ENCODE measurements around the gene LAYN. TPM values are rescaled to one million over a fixed set of nuclear protein-coding genes. Genes with fewer than 3 reads are reported as not detected.
A peak's percentile ranks its signal among the peaks of the same experiment; 100 is the strongest.

LAYN gene, protein sequence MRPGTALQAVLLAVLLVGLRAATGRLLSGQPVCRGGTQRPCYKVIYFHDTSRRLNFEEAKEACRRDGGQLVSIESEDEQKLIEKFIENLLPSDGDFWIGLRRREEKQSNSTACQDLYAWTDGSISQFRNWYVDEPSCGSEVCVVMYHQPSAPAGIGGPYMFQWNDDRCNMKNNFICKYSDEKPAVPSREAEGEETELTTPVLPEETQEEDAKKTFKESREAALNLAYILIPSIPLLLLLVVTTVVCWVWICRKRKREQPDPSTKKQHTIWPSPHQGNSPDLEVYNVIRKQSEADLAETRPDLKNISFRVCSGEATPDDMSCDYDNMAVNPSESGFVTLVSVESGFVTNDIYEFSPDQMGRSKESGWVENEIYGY
- polyA plus RNA-seq (ENCODE audit: insufficient read length in 12 of 12), result 1 to 10 TPM in 10 of 12 donors, not detected in 2; 4.1 to 8.7 (median 6.4) TPM
- long read RNA-seq, donor 1, partial matches to known transcripts, result 0 of 1 reads
- long read RNA-seq, donor 1, other reads (novel, unspliced or antisense), result 0 of 1 reads
- long read RNA-seq, donor 2, partial matches to known transcripts, result 0 of 1 reads
- long read RNA-seq, donor 2, other reads (novel, unspliced or antisense), result 0 of 1 reads
- long read RNA-seq, donor 3, partial matches to known transcripts, result 0 of 2 reads
- long read RNA-seq, donor 3, other reads (novel, unspliced or antisense), result 0 of 2 reads
- long read RNA-seq, donor 4, partial matches to known transcripts, result 0 of 1 reads
- long read RNA-seq, donor 4, other reads (novel, unspliced or antisense), result 0 of 1 reads
- long read RNA-seq, donor 5, result 0 reads
- long read RNA-seq, donor 6, result 0 reads
- long read RNA-seq, donor 7, partial matches to known transcripts, result 0 of 1 reads
- long read RNA-seq, donor 7, other reads (novel, unspliced or antisense), result 0 of 1 reads
- long read RNA-seq, donor 8, result 0 reads
- long read RNA-seq, donor 9, result 0 reads
- long read RNA-seq, donor 10, result 0 reads
- long read RNA-seq, donor 11, partial matches to known transcripts, result 0 of 1 reads
- long read RNA-seq, donor 11, other reads (novel, unspliced or antisense), result 0 of 1 reads

DNA sequence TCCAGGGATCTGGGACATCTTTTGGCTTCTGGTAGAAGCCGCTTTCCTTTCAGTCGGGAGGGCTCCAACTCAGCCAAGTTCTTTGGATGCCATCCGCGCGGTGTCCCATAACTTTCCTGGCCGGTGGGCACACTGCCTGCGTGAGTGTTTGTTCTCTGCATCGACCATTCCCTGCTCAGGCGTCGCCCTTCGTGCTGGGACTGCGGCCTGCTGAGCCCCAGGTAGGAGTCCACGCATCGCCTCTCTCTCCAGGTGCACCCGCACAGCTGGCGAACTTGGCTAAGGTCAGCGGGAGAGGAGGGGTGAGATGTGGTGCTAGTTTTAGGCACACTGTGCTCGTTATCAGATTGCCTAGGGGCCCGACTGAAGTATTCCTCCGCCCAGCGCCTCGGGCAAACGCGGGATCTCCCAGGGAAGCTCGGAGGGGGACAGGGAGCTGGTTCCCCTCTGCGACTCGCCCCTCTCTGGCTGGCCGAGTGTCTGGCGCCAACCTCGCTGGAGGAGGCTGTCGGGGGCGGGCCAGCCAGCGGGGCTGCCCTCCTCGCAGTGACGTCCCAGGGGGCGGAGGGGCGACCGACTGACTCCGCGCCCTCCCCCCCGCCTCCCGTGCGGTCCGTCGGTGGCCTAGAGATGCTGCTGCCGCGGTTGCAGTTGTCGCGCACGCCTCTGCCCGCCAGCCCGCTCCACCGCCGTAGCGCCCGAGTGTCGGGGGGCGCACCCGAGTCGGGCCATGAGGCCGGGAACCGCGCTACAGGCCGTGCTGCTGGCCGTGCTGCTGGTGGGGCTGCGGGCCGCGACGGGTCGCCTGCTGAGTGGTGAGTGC, at the start of gene LAYN:
LAYN (plus strand) TSS at position 607 of the 823 bp plus-strand sequence; CDS start at position 731, 124 bp downstream.
- peak; percentile 33 for DNase-seq

DNA sequence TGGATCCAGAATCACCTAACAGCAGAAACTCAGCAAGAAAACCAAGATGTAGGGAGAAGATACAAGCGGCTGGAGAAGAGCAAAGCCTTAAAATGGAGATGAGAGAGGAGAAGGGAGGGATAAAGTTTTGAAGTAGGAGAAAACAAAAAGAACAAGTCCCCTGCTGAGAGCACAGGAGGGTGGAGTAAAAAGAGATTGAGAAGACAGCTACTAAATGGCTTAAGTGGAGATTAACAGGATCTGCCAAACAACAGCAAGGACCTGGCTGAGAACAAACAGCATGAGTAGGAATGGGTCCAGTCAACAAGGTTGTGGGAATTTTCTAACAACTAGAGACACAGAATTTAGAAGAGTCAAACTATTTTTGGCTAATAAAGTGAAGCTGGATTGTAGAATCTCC, 46.5 kb upstream of the LAYN start:
- no peak for DNase-seq

DNA sequence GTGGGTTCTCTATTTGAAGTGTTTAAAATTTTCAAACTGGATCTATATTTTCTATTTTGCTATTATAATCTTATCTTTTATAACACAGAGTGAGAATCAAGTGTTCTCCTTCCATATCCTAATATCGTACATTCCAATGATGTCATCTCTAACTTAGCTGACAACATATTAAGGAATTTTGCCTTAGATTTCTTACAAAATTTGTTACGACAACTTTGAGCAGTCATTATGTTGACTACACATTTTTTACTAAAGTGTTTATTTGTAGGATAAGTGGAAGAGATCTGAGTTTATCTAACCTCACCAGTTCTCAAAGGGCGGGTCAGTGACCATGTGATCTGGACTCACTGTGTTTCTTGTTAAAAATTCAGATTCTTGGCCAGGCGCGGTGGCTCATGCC, 41.0 kb upstream of the LAYN start:
- DNase-seq, result no peak

DNA sequence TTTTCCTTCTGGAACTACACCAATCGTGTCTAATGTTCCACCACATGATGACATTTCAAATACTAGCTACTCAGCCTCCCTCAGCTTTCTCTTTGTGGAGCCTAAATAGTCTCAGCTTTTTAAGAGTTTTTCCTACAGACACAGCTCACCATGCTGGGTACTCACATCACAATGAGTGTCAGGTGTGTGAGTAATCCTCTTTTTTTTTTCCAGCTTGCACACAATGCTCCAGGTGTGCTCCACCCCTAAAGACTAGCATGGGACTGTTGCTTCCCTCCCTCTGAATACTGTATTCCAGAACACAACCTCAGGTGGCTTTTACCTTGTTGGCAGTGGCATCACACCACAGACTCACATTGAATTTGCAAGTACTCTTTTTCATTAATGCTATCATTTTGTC, 40.0 kb upstream of the LAYN start:
- no peak for DNase-seq

DNA sequence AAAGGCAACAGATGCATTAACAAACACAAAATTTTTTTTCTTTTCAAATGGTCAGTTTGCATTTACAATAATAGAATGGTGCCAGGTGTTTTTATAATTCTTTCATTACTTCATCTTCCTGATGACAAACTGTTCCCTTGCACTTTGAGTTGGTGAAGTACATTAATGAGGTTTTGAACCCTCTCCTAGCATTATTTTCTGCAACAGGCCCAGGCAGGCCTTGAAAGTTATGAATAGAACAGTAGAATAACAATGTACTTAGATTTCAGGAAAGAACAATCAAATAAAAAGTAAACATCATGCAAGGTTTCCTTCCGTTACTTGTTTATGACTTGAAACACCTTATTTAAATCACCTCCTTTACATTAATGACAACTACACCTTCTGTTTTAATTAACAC, 37.9 kb upstream of the LAYN start:
- DNase-seq, result no peak

DNA sequence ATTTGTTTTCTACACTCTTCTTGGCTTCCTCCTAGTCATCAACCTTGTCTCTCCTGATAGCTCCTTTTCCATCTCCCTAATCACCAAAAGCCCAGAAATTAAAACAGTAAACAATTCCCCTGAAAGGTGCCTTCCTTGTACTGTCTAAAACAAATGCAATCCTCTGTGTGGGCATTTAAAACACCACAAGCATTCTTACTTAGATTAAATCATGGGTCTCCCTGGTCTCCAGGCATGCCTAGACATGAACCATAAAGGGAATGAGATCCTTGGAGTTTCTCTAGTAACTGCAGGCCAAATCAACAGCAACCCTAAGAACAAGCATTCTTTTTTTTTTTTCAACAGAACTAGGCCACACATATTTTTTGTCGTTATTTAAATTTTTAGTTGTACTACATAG, 30.2 kb upstream of the LAYN start:
- no peak for DNase-seq

DNA sequence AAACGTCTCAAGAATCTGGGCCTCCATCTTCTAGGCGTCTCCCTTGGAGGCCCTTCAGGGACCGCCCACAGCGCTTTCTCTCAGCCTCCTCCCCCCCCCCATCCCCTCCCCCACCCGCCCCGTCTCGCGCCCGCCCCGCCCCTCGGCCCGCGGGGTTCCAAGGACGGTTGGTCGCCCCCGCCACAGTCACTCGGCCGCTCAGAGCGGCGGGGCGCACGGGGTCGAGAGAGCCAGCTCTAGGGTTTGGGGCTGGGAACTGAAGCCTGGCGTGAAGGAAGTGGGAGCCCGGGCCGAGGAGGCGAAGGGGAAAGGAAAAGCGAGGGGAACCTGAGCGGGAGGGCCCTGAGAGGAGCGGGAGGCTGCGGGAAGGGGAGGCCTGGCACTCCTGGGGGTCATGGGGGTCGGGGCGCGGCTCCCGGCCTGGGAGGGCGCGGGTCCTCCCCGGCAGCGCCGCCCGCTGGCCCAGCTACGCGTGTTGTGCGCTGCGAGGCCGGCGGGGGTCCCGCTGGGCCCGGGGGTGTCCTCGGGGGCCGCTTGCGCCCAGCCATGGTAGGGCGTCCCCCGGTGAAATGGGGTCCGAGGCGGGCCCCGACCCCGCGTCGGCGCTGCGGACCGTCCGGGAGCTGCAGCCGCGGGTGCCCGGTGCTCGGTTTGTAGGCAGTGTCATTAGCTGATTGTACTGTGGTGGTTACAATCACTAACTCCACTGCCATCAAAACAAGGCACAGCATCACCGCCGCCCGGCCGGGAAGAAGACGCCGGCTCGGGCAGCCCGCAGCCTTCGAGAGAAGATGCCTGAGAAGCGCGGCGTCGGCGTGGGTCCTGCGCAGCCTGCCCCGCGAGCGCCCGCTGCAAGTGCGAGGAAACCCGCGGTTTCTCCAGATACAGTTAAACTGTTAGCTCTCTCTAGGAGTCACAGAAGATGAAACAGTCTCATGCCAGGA, 28.0 kb upstream of the LAYN start, which contains the start of gene BTG4:
BTG4 (minus strand) TSS at position 91 of the 944 bp plus-strand sequence. CDS start 13,610 bp downstream, outside the sequence.
- no peak for DNase-seq

DNA sequence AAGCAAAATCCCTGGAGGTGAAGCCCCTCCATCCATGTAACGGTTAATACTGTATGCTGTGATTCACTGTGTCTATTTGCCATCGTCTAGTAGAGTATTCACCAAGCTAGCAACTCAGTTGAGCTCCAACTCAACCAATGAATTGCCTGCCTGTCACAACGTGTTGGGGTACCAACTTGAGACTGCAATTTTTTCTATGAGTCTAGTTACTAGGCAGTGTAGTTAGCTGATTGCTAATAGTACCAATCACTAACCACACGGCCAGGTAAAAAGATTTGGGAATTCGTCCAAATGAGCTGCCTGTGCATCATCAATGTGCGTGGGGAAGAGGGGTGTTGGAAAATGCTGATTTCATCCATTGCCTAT, 27.3 kb upstream of the LAYN start:
- DNase-seq, result no peak

DNA sequence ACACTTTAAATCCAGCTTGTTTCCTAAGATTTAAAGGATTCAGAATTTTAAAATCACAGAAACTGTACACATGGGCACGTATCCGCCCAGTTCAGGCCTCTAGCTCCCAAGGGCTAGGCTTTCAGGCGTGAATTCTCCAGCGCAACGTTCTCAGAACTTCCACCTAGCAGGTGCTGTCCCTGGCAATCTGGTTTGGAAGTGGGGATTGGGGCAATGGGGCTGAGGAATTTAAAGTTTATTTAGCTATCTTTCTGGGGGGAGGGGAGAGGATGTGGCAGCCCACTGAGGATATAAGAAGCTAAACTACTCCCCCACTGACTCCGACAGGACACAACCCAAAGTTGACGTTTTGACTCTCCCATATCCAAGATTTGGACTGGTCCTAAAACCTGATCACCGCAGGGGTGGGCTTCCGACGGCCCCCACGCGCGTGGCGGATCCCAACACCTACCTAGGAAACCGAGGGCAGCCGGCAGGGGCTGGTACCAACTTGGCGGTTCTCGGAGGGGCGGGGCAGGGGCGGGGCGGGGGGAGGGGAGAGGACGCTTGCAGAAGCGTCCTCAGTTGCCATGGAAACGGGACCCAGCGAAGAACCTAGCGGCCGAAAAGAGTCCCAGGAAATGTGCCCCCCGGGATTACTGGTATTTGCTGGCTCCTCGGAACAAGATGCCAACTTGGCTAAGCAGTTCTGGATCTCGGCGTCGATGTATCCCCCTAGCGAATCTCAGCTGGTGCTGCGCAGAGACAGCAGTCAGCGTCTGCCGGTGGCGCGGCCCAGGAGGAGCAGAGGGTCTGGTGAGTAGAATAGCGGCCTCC, 26.1 kb upstream of the LAYN start, which contains the start of gene HOATZ:
HOATZ (plus strand) TSS at position 563 of the 816 bp plus-strand sequence; CDS start at position 570, 7 bp downstream.
- no peak for DNase-seq

DNA sequence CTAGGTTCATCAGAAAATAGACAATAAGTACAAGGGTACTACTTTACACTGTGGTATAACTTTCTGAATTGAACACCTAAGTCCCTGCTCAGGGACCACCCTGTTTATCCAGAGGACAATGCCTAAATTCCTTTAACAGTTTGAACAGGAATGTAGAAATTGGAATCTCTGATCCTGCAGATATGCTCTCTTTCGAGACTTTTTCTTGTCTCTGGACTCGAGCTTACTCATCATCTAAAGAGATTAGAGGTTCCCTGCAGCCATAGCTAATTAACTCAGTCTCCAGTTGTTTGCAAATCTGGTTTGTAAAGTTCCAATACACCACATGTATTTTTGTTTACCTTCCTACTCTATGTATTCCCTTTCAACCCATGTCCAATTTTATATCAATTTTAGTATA, 24.9 kb upstream of the LAYN start:
- no peak for DNase-seq

DNA sequence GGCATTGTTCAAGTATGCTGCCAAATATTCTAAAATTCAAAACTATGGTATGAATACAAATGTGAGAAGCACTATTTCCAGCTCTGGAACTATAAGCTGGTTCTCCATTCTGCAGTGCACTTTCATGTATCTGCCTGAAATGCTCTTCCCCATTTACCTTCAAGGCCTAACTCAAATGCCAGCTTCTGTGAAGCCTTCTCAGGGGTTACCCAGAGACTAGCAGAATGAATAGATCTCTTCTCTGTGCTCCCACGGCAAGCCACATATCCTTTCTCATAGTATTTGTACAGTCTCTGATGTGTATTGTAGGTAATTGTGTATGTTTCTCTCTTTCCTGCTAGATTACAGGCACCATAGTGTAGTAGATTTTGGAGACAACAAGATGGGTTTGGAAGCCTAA, 21.9 kb upstream of the LAYN start:
- no peak for DNase-seq

DNA sequence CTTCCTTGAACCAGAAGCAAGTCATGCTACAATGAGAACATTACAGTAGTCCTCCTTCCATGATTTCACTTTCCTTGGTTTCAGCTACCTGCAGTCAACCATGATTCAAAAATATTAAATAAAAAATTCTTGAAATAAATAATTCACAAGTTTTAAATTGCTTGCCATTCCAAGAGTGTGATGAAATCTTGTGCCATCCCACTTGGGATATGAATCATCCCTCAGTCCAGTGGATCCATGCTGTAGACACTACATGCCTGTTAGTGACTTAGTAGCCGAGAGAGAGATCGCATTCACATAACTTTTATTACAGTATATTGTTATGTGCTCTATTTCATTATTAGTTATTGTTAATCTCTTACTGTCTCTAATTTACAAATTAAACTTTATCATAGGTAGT, 20.0 kb upstream of the LAYN start:
- no peak for DNase-seq

DNA sequence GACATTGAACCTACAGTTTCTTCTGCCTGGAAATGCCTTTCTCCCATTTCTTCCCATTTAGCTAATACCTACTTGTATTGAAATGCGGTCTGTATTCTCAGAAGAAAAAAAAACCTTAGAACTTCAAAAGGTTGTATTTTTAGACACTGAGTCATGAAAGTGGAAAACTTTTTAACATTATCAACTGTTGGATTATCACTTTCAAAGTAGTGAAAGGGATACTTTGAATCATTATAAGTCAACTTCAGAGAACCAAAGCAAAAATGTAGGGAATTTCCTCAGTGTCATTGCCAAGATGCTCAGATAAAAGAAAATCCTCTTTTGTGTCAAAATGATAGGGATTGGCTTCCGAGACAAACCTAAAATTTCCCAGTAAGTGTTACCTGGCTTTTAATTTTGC, 19.4 kb upstream of the LAYN start:
- no peak for DNase-seq

DNA sequence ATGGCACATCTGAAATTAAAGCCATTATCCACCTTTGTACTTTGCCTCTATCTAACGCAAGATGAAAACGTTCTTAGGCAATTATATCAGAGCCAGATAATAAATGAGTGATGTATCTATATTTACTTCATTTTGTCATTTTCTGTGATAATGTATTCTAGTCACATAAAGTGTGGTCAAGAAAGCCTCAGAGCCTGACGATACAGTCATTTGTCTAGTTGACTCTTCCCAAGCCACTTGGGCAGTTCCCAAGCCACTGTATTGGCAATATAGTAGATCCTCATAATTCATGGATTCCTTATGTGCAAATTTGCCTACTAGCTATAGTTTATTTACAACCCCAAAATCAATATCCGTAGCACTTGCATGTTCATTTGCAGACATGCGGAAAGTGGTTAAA, 18.1 kb upstream of the LAYN start:
- DNase-seq, result no peak

DNA sequence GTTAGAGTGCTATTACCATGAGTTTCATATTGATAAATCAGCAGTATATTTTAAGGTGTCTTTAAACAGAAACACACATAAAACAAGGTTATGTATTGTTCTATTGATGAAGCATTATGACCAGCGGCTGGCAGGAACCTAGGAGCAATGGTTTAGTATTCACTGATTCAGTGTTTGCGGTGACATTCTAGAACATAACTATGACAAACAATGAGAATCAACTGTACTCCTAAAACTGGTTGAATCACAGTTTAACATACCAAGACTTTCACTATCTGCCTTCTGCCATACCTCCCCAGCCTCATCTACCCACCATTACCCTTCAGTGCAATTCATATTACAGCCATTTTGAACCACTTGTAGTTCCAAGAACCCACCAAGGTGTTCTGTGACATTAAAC, 17.2 kb upstream of the LAYN start:
- DNase-seq, result no peak

DNA sequence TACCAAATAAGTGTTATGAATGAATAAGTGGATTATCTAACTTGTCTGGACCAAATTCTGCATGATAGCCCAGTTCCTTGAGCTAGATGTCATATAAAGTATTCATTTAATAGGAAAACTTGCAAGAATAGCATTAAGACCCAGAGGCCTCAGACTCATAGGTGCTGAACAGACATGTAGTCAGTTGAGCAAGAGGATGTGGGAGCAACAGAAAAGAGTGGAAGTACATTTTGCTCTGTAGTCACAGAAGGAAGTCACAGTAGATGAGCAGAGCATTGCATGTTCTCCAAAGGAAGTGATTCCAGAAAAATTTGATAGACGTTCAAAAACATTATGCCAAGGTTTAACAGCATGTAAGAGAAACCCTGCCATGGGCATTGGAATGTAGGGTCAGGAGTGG, 16.5 kb upstream of the LAYN start:
- no peak for DNase-seq

DNA sequence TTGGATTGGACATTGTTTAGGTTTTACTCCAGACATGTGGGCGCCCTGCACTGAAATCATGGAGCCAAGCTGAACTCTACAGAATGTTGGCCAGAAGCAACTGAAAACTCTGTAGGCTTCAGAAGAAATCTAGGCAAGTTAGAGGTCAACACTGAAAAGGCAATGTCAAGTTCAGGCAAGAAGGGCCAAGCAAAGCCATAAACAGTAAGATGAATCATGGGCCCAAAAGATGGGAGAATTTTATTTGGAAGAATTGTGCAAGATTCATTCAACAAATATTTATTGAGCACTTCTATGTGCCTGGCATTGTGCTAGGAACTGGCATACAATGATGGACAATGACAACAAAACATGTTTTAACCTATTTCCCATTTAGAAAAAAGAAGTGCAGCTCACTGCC, 15.1 kb upstream of the LAYN start:
- DNase-seq, result no peak

DNA sequence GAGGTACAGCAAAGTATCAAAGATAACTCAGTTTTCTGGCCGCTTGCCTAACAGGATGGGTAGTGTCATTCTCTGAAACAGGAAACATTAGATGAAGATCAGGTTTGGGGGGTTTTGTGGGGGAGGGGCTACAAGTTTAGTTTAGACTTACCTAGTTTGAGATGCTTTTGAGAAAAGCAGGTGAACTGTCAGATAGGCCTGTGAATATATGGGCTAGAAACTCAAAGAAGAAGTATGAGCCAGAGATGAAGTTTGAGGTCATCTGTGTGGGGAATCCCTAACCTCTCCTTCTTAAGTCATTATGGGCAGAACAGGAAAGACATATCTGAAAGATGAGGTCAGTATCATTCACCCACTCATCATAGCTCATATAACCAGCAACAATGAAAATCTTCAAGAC, 14.0 kb upstream of the LAYN start:
- no peak for DNase-seq

DNA sequence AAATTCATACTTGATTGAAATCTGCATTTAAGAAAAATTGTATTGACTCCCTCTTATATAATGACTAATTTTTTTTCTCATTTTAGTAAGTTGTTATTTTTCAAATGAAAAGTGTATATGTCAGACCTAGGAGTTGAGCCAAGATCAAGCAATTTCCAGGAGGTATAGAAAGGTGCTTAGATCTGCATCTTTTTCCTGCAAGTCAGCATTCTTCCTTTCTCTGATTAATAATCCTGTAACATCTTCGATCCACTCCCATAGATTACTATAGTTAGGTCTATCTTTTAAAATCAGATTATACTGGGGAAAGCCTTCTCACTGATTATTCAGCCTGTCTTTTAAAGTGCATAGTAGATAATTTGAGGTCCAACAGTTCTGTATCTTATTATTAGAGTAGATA, 13.2 kb upstream of the LAYN start:
- no peak for DNase-seq

DNA sequence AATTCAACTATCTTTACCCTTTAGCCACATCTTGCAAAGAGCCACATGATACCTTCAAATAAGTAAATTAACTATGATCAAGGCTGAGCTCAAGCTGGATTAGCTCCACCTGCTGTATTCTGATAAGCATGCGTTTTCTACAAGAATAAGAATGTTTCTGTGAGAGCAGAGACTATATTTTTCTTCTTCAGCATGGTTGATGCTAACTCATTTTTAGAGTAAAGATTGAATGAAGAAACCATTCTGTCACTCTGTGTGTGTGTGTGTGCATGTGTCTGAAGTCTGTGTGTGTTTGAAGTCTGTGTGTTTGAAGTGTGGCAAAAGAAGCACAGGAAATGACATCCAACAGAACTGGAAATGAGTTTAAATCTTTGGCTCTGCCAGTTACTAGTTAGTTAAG, 12.0 kb upstream of the LAYN start:
- DNase-seq, result no peak
